Lung (tissue), 12 donors: ENCODE results near the gene NDUFAF7. TPM values are rescaled to one million over a fixed set of nuclear protein-coding genes. Genes with fewer than 3 reads are reported as not detected.

Experiments
- ATAC-seq: fragments of 200-7000 bp; cut with Tn5 transposase; one replicate; pipeline ENCODE4 v1.9.1; 2020; ENCODE audit warnings: moderate number of reproducible peaks; ENCODE audit not compliant: insufficient read depth, low FRiP score
- DNase-seq, 3 donors: peaks; one replicate each; pipeline ENCODE4 v3.0.0-alpha.2; 2013 to 2017
- H3K27ac ChIP-seq, 2 donors: one replicate each; pipeline ENCODE4 v1.5.1; 2013; ENCODE audit warnings: mild to moderate bottlenecking in 2 of 2, moderate library complexity in 2 of 2, control low read depth in 1 of 2, inconsistent platforms in 1 of 2, low read depth in 1 of 2, low read length in 1 of 2
- H3K27me3 ChIP-seq, 3 donors: one replicate each; pipeline ENCODE4 v1.5.1; 2013; ENCODE audit warnings: low read length in 2 of 3; ENCODE audit not compliant: control insufficient read depth in 3 of 3, insufficient read depth in 3 of 3
- H3K36me3 ChIP-seq, 4 donors: one replicate each; pipeline ENCODE4 v1.5.1; 2013; ENCODE audit warnings: low read length in 4 of 4, mild to moderate bottlenecking in 1 of 4, moderate library complexity in 1 of 4; ENCODE audit not compliant: control insufficient read depth in 4 of 4, insufficient read depth in 4 of 4
- H3K4me1 ChIP-seq, 5 donors: one replicate each; pipeline ENCODE4 v1.5.1; 2013; ENCODE audit warnings: low read length in 5 of 5, mild to moderate bottlenecking in 2 of 5, moderate library complexity in 1 of 5; ENCODE audit not compliant: control insufficient read depth in 5 of 5, insufficient read depth in 5 of 5
- H3K4me3 ChIP-seq: one replicate; pipeline ENCODE4 v1.5.1; 2013; ENCODE audit warnings: mild to moderate bottlenecking, control low read depth, moderate library complexity
- H3K9ac ChIP-seq, 2 donors: one replicate each; pipeline ENCODE4 v1.5.1; 2013; ENCODE audit warnings: low read length in 2 of 2, control low read depth in 1 of 2; ENCODE audit not compliant: insufficient read depth in 1 of 2
- H3K9me3 ChIP-seq, 4 donors: one replicate each; pipeline ENCODE4 v1.5.1; 2013; ENCODE audit warnings: low read length in 3 of 4, mild to moderate bottlenecking in 1 of 4, moderate library complexity in 1 of 4; ENCODE audit not compliant: control insufficient read depth in 4 of 4, insufficient read depth in 3 of 4
- WGBS, 2 donors: extraction: QIAGEN DNeasy Blood & Tissue Kit; methylation state at CpG; one replicate each; pipeline ENCODE4 v1.1.7; 2013; 5-methylcytosine and 5-hydroxymethylcytosine counted together
- polyA plus RNA-seq, 2 donors: library from polyadenylated mRNA; stranded (reverse); fragments of 200-250 nt; gene quantifications; one replicate each; pipeline ENCODE4 v1.2.1, GENCODE V29; 2013
- total RNA-seq, 2 donors: library from RNA; depleted of rRNA in 1 of 2; stranded (reverse); fragments of >200 nt in 1 of 2; gene quantifications; one replicate each; pipeline ENCODE4 v1.2.1, GENCODE V29; 2014 to 2021
- TF ChIP-seq, protein P1 (sequence below): IDR thresholded peaks from 2 replicates; pipeline ENCODE4 v1.5.1; 2012; ENCODE audit warnings: mild to moderate bottlenecking; ENCODE audit errors: control extremely low read depth, extremely low read depth
- donor health status: control.
- donor health status: control.
- donor health status: Bipolar disorder and iron deficiency.
- donor health status: healthy.
- donor health status: DM: yes; HTN: yes; CAD: no.

NDUFAF7 gene
- total and polyA plus RNA-seq, 4 donors: 9.2 to 25.3 (median 14.7) TPM

DNA sequence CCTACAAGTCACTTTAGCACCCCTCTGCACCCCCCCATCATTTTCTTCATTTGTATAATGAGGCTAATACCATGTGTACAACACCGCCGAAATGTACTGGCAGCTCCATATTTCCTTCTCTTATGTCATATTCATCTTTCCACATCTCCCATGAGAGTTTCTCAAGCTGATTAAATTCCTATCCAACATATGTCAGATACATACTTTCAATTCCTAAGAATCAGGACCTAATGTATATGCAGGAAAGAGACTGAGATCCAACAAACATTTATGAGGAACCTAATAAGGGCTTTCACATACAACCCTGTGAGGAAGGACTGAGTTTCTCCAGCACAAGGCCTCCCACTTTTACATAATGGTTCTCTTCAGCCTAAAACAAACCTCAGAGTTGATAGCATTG, 51.3 kb downstream of the NDUFAF7 start:
- Histone ChIP-seq H3K36me3 (peaks cover 3 to 33% (median 8%) of the 10 kb centered on the region in 4 donors), H3K27me3 (no peaks in the 10 kb centered on the region), H3K4me1 (no peaks in the 10 kb centered on the region), H3K9me3 (no peaks in the 10 kb centered on the region), H3K9ac (no peak overlapping the region), H3K4me3 (no peak overlapping the region), H3K27ac (peak overlapping the region in 1 of 2 donors; percentile 22)
- TF ChIP-seq, protein P1, sequence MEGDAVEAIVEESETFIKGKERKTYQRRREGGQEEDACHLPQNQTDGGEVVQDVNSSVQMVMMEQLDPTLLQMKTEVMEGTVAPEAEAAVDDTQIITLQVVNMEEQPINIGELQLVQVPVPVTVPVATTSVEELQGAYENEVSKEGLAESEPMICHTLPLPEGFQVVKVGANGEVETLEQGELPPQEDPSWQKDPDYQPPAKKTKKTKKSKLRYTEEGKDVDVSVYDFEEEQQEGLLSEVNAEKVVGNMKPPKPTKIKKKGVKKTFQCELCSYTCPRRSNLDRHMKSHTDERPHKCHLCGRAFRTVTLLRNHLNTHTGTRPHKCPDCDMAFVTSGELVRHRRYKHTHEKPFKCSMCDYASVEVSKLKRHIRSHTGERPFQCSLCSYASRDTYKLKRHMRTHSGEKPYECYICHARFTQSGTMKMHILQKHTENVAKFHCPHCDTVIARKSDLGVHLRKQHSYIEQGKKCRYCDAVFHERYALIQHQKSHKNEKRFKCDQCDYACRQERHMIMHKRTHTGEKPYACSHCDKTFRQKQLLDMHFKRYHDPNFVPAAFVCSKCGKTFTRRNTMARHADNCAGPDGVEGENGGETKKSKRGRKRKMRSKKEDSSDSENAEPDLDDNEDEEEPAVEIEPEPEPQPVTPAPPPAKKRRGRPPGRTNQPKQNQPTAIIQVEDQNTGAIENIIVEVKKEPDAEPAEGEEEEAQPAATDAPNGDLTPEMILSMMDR: no peak
- 92 to 98% methylated on average over 2 of the region's 2 CpGs for WGBS, 2 donors
- DNase-seq (no peak), ATAC-seq (no peak)

DNA sequence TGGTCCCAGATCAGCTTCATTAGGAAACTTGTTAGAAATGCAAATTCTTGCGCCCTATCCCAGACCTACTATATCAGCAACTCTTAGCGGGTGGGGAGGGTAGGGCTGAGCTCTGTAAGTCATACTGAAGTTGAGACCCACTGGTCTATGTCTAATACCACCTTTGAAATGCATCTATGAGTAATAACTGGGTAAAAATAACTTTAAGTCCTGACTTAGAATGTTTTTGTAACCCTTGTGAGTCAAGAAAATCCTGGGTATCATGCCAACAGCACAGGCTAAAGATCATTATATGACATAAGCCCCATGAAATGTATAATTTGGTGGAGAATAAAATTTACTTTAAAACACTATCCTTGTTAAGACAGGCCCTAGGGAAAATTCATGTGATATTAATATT, 51.7 kb downstream of the NDUFAF7 start:
- WGBS, 2 donors: 94 to 97% methylated on average over 2 of the region's 2 CpGs
- H3K4me3 ChIP-seq: no peak overlapping the region
- peaks cover 3 to 37% (median 10%) of the 10 kb centered on the region in 4 donors for H3K36me3 ChIP-seq
- peak overlapping the region in 1 of 2 donors; percentile 22 for H3K27ac ChIP-seq
- H3K9ac ChIP-seq: no peak overlapping the region
- TF ChIP-seq, protein P1: no peak
- DNase-seq (no peak), ATAC-seq (no peak)
- no peaks in the 10 kb centered on the region for H3K9me3 ChIP-seq
- no peaks in the 10 kb centered on the region for H3K4me1 ChIP-seq
- H3K27me3 ChIP-seq: no peaks in the 10 kb centered on the region

DNA sequence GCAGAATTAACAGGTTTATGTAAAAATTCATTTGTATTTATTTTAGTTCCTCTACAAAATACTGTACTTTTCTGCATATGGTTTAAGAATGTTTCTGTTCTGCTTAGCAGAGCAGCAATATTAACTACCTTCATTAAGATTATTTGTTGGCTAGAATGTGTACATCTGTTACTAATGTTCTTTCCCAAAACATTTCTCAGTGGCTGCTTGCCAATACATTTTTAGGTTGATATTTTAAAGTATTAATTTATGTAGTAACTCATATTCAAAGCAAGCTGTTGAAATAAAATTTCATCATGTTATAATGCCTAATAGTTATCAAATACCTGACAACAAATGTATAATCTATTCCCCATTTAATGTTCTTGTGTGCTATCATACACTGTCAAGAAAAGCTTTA, 52.9 kb downstream of the NDUFAF7 start:
- peak in 2 of 3 donors; percentile 33 to 34 for DNase-seq
- peaks cover 3 to 42% (median 10%) of the 10 kb centered on the region in 4 donors for H3K36me3 ChIP-seq
- no peaks in the 10 kb centered on the region for H3K9me3 ChIP-seq
- ATAC-seq: no peak
- no peak overlapping the region for H3K27ac ChIP-seq
- TF ChIP-seq, protein P1: no peak
- no peaks in the 10 kb centered on the region for H3K4me1 ChIP-seq
- H3K27me3 ChIP-seq: no peaks in the 10 kb centered on the region
- no peak overlapping the region for H3K9ac ChIP-seq
- H3K4me3 ChIP-seq: no peak overlapping the region

DNA sequence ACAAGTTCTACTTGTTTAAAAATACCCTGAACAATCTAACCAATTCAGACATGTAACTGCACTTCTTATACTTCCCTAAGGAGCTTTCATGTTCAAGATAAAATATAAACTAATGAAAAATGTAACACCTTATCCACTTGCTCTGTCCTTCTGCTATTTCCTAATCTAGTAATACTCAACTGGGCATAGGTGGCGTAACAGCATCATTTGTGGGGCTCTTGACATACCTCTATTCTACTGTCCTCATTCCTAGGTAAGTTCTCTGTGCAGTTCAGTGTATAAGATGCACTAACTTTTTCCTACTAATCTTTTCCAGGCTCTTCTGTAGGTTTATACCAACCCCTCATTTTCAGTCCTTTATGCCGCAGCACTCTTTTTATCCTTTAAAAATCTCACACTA, 56.5 kb downstream of the NDUFAF7 start:
- ATAC-seq (peak; percentile 34), DNase-seq (peak in 1 of 3 donors; percentile 16)
- 86 to 90% methylated on average over 2 of the region's 2 CpGs for WGBS, 2 donors
- TF ChIP-seq, protein P1: no peak
- Histone ChIP-seq H3K4me1 (no peaks in the 10 kb centered on the region), H3K27me3 (no peaks in the 10 kb centered on the region), H3K9me3 (no peaks in the 10 kb centered on the region), H3K9ac (no peak overlapping the region), H3K27ac (no peak overlapping the region), H3K4me3 (no peak overlapping the region), H3K36me3 (peaks cover 4 to 28% (median 10%) of the 10 kb centered on the region in 4 donors)
